HepG2 (cell line): ENCODE data around the gene NKIRAS1. TPM values are rescaled to one million over a fixed set of nuclear protein-coding genes. Genes with fewer than 3 reads are reported as not detected.

ENCODE experiments used
- ATF1 ChIP-seq: IDR thresholded peaks from 2 replicates; pipeline ENCODE4 v1.6.1; 2016; ENCODE audit warnings: mild to moderate bottlenecking, control low read depth
- CENPBD1 ChIP-seq: sonication (generic); formaldehyde crosslinking; IDR thresholded peaks from 2 replicates; pipeline ENCODE4 v1.8.0; 2022; ENCODE audit warnings: missing genetic modification reagents, low read depth, mild to moderate bottlenecking, borderline replicate concordance
- FOXA3 ChIP-seq: IDR thresholded peaks from 2 replicates; pipeline ENCODE4 v1.6.1; 2016; ENCODE audit warnings: missing genetic modification reagents, missing compliant biosample characterization
- FOXM1 ChIP-seq: sonication (generic); formaldehyde crosslinking; IDR thresholded peaks from 2 replicates; pipeline ENCODE4 v1.5.0; 2020; ENCODE audit warnings: missing genetic modification reagents
- MAZ ChIP-seq, 2 experiments: sonication (generic) in 1 of 2; formaldehyde crosslinking in 1 of 2; IDR thresholded peaks; 2 replicates each; pipeline versions ENCODE4 v1.5.0 to v1.6.1; 2012 to 2020; ENCODE audit warnings: low read depth in 2 of 2, mild to moderate bottlenecking in 2 of 2, borderline replicate concordance in 1 of 2, improper control_type of control experiment in 1 of 2, low read length in 1 of 2, missing genetic modification reagents in 1 of 2, moderate library complexity in 1 of 2
- PAXIP1 ChIP-seq: sonication (generic); formaldehyde crosslinking; conservative IDR thresholded peaks from 2 replicates; pipeline ENCODE4 v1.4.0; 2020; ENCODE audit warnings: mild to moderate bottlenecking, missing genetic modification reagents, moderate library complexity
- RBM22 ChIP-seq: fragments of 200-400 bp; formaldehyde crosslinking; optimal IDR thresholded peaks from 2 replicates; pipeline ENCODE3; 2017; ENCODE audit warnings: mild to moderate bottlenecking, low read length, moderate library complexity
- ZBTB43 ChIP-seq: sonication (generic); formaldehyde crosslinking; conservative IDR thresholded peaks from 2 replicates; pipeline ENCODE4 v1.4.0; 2020; ENCODE audit warnings: missing genetic modification reagents
- ZNF510 ChIP-seq: sonication (generic); formaldehyde crosslinking; IDR thresholded peaks from 2 replicates; pipeline ENCODE4 v1.4.0; 2020; ENCODE audit warnings: low read depth, mild to moderate bottlenecking, missing genetic modification reagents
- ZNF773 ChIP-seq: sonication (generic); formaldehyde crosslinking; IDR thresholded peaks from 2 replicates; pipeline ENCODE4 v1.4.0; 2020; ENCODE audit warnings: missing genetic modification reagents, borderline replicate concordance
- polyA plus RNA-seq, 8 experiments: library from polyadenylated mRNA; depleted of rRNA in 3 of 8; stranded (reverse) in 7 of 8; unstranded in 1 of 8; fragments of >200 nt; fragmentation: Illumina TruSeq in 4 of 8; extraction: Trizol in 4 of 8; gene quantifications; 2 replicates each; pipeline versions ENCODE4 v1.2.1 to v1.2.3, GENCODE V29; 2011 to 2016; ENCODE audit warnings: low read depth in 4 of 8, missing spikeins in 1 of 8, mixed read lengths in 1 of 8; ENCODE audit not compliant: insufficient read depth in 1 of 8
- total RNA-seq, 5 experiments: library from RNA; depleted of rRNA; stranded (reverse); fragments of >200 nt; fragmentation: Illumina TruSeq; extraction: Trizol; gene quantifications; 2 replicates each; pipeline ENCODE4 v1.2.3, GENCODE V29; 2016; ENCODE audit warnings: low read depth in 1 of 5

NKIRAS1 gene
- total and polyA plus RNA-seq, 2 of the 13 experiments (the other 11 are each of a cell fraction or from before 2014, with no cell fraction given) = 4.3 to 8.0 TPM

DNA sequence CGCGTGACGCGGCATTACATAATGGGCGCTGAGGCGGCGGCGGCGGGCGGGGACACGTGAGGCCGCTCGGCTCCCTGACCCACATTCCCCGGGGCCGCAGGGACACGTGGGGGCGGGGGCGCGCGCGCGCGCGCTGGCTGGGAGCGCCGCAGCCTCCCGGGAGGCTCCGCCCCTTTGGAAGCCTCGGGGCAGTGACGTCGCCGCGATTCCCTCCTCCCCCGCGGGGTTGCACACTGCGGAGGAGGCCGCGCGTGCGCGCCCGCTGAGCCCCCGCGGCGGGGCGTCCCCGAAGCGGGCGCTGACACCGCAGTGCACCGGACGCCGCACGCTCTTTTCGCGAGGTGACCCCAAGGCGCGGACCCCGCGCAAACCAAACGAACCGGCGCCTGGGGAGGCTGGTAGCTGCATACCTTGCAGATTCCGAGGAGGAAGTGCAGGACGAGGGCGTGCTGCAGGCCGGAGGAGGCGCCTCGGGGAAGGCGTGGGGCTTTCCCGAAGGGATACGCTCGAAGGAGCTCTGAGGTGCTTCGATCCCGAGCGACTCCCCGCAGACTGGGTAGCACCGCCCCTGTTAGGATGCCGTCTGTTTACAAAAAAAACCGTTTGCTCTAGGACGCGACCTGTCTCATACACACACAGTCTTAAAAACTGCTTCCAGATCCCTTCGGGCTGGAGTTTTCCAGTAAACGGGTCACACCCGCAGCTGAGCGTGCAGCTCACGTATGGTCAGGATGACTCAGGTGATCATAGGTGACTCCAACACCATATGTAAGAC is 29.3 kb upstream of the NKIRAS1 start (continued):
- TF ChIP-seq ZBTB43 (CRISPR knock-in tag) (no peak), FOXA3 (CRISPR knock-in tag) (no peak), ZNF510 (CRISPR knock-in tag) (no peak), CENPBD1 (CRISPR knock-in tag) (0 out of 2 replicates have a peak, but pooled peaks have one; percentile 57), FOXM1 (no peak), PAXIP1 (CRISPR knock-in tag) (peak; percentile 47), ZNF773 (CRISPR knock-in tag) (no peak), ATF1 (no peak), RBM22 (no peak), MAZ (IDR thresholded peaks at IDR 0.05; ENCODE audit: borderline replicate concordance, low read depth, low read length) (peak; percentile 84), MAZ (CRISPR knock-in tag; IDR thresholded peaks at IDR 0.05; ENCODE audit: low read depth) (peak; percentile 91)
- TF ChIP-seq, all 625 proteins: peak for 279
